GM10847 (cell line): Measurements from ENCODE around the gene FNTB.
A peak's percentile ranks its signal among the peaks of the same experiment; 100 is the strongest.

Source experiments
- POLR2A ChIP-seq: IDR thresholded peaks from 2 replicates; pipeline ENCODE4 v1.6.1; 2011; ENCODE audit not compliant: insufficient read length; ENCODE audit errors: extremely low read depth

Gene FNTB

DNA sequence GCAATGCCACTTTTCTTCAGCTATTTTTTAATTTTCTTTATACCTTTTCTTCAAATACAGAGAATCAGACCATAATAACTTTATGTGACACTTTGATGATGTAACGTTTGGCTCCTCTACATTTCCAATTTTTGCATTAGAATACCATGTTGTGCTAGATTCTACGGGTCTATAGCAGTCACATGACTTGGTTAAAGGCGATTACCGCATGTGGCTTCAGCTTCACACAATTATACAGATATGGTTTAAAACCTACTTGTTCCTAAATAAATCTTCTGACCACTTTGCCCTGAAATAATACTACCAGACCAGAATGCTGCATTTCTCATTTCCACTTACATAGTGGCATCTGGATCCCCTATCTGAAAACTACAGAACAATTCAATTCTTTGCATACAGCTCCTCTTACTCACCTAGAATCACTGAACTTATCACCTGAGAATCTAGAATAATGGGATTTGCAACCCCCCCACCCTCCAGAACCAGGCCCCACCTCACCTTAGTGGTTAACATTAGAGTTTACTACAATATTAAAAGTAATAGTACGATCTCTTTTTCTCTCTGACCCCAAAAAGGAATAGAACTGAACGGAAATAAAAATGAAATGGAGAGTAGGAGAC is 114.3 kb downstream of the FNTB start:
- no peak for TF ChIP-seq POLR2A

DNA sequence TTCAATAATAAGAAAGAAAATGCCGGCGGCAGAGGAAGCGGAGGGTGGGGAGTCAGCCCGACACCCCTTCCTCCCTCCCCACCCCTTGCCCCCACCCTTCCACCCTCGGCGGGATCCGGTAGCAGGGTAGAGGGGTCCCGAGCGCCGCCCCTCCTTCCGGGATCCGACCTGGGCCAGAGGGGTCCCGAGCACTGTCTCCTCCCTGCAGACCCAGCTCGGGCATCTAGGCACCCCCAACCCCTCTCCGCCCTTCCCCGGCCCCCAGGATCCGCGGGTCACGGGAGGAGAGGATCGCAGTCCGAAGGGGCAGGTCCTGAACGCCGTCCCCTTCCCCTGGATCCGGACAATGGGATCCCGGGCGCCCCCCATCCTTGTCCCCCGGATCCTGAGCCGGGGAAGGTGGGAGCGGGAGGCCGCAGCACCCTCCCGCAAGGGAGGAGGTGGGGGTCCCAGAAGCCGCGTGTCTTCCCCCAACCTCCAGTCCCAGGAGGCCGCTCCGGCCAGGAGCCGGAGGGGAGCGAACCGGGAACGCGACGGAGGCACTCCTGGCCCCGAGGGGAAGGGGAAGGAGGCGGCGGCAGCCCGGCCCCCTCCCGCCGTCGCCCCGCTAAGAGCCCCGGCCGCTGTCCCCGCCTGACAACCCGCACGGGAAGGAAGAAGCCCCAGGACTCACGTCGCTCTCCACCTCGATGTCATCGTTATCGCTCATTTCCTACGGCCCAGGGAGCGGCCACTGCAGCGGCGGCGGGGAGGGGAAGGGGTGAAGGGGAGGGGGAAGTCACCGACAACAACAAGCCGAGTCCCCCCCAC is 115.1 kb downstream of the FNTB start:
- TF ChIP-seq POLR2A: no peak

DNA sequence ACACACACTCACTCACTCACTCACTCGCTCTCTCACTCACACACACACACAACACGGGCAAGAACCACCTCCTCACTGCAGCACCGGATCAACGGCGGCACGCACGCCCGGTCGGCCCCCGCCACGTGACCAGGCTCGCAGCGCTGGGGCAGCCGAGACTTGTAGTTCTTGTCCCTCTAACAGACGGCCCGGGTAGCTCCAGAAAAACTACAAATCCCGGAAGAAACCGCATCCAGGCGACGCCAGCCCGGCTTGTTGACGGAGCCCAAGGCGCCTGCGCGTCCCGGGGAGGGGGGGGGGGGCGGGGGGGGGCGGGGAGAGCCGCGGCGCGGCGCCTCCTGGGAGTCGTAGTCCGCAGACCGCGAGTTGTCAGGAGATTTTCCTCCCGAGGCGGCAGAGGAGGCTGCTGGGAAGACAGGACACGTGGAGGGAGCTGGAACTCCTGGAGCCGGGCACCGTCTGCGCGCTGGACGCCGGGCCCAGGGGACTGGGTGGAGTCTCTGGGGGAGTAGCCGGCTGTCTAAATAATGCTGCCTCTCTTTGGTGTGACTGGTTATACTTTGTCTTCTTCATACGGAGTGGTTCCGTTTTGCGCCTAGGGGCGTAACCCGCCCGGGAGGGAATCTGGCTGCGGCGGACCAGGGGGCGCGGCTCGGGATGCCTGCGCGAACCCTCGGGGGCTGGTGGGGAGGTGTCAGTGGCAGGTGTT is 115.9 kb downstream of the FNTB start, which contains the start of gene MAX:
MAX (minus strand) TSS at position 77 of the 709 bp plus-strand sequence. CDS start 178 bp downstream, outside the sequence.
- peak; percentile 55 for TF ChIP-seq POLR2A

DNA sequence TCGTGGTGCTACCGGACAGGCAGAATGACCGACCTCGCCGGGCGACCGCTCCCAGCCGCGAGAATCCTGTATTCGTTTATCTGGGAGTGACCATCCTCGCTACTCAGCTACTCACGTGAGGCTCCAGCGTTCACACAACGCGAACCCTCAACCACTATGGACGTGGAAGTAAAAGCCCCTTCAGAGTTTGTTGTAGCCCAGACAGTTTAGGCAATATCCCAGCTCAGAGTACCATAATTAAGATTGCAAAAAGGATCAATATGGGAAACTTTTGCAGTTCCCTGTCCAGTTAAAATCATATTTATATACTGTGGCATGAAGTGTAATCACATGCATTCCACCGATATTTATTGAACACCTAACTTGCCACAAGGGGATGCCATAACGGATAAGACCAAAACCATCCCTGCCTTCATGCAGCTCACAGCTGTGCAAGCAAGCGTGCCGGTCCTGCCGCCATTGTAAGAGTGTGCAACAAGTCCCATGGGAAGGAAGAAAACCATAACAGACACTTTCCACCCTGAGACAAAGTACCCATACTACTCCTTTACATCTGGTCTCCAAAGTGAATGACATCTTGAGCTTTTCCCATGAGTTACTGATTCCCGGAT is 116.6 kb downstream of the FNTB start:
- TF ChIP-seq POLR2A: no peak

DNA sequence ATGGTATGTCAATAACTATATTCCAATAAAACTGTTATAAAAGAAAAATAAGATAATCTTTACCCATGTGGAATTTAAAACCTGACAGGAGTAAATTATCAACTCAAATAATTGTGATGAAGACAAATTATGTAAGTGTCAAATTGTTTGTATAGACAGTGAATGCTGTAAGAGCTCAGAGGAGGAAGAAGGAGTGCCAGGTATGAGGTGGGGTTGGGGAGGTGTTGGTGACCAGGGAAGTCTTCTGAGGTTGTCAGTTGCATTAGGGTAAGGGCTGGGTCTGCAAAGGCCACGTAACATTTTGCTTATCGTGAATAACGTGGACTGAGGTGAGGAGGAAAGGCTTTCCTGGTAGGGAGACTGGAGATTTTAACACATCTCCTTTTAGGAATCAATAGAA is 118.1 kb downstream of the FNTB start:
- no peak for TF ChIP-seq POLR2A

DNA sequence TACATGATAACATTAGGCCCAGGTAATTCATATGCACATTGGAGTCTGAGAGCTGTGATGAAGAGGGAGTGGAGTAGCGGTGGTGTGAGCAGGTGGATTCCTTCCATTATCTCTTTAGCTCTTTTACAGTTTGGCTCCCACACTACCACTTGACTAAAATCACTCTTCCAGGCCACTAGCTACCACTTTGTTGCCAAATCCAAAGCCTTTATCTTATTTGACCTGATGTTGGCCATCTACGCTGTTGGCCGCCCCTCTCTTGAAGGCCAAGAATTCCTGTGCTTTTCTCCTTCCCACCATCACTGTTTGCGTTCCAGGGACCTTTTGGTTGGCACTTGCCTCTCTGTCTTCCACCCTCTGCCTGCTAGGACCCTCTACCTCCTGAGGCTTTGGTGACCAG is 119.6 kb downstream of the FNTB start:
- no peak for TF ChIP-seq POLR2A

DNA sequence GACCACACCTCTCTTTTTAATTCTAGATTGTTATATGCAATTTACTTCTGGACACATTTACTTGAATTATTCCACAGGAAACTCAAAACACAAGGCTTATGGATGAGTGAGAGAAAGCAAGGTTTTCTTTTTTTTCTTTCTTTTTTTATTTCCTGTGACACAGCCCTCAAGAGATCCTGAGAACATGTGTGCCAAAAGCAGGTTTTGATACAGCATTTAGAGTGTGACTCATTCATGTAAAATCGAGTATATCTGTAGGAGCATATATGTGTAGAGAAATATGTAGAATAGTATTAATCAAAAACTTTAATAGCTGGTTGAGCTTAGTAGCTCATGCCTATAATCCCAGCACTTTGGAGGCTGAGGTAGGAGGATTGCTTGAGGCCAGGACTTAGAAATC is 120.0 kb downstream of the FNTB start:
- no peak for TF ChIP-seq POLR2A

DNA sequence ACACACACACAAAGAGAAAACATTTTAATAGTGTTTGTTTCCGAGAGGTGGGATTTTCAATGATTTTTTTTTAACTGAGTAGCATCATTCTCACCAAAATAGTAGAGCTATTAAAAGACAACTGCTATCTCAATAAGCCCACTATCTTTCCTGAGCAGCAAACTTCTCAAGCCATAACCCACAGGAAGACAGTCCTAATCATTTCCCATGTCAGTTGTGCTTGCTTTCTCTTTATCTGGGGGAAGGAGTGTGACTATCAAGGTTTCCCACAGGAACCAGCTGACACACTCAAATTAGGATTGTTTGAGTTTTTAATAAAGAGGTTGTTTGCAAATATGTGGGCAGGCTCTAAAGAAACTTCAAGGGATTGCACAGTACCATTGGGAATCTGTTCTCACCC is 120.5 kb downstream of the FNTB start:
- TF ChIP-seq POLR2A: no peak

DNA sequence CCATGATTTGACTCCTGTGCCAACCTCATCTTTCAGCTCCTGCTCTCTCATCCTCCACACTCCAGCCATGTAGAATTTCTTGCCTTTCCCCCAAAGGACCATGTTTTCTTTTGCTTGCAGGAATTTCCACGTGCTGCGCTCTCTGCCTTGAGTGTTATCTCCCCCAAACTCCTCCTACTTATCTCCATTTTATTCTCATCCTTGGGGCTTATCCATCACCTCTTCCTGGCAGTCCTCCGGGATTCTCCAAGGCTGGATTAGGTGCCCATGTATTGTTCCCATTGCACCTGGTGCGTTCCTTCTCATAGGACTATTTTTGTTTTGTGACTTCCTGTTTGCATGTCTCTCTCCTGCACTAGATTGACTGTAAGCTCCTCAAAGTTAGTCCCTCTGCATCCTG is 122.7 kb downstream of the FNTB start:
- no peak for TF ChIP-seq POLR2A

DNA sequence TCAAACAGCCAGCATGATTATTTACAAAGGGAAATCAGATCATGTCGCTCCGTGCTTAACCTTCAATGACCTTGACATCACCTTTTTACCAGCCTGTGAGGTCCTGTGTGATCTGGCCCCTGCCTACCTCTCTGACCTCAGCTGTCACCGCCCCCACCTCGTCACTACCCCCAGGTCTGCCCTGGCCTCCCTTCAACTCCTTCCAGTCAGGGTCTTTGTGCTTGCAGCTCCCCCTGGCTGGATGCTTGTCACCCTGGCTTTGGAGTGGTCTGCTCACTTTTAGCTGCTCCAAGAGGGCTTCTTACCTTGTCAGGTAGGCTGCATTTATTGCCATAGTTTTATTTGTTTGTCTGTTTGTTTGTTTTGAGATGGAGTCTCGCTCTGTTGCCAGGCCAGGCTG is 123.8 kb downstream of the FNTB start:
- TF ChIP-seq POLR2A: no peak
